ENCODE measurements around the gene ZC3H13.

- TF ChIP-seq POLR2AphosphoS5 (IDR thresholded peaks at IDR 0.05), result no peak
- TF ChIP-seq EP300 (IDR thresholded peaks at IDR 0.05), result no peak
- no peak for TF ChIP-seq POLR2A (IDR thresholded peaks at IDR 0.05)
Measured at GRCh38 chr13:45974500-45974899, 78.0 kb downstream of the ZC3H13 start.
